ENCODE measurements around the gene MKLN1.

The MKLN1 gene

GRCh38 chr7:131431289-131431688 is 103.6 kb downstream of the MKLN1 start:
- no peak for DNase-seq
- Histone ChIP-seq H3K56ac (ENCODE audit: low read length) (no peak overlapping the region), H3K18ac (ENCODE audit: low read length) (no peak overlapping the region), H3K79me2 (ENCODE audit: control insufficient read depth, insufficient read depth, low read length) (no peaks in the 10 kb centered on the region), H2BK120ac (ENCODE audit: low read depth, low read length) (no peak overlapping the region), H3K4me2 (ENCODE audit: low read length) (no peak overlapping the region), H3K4me3 (ENCODE audit: low read length) (no peak overlapping the region), H3K27me3 (ENCODE audit: insufficient read depth, low read length, poor library complexity) (no peaks in the 10 kb centered on the region), H3K23ac (ENCODE audit: low read length) (no peak overlapping the region), H3K4ac (ENCODE audit: low read depth, low read length) (no peak overlapping the region), H3K4me1 (ENCODE audit: control insufficient read depth, low read depth, low read length) (no peaks in the 10 kb centered on the region), H3K36me3 (ENCODE audit: control insufficient read depth, insufficient read depth, low read length) (no peaks in the 10 kb centered on the region), H3K27ac (ENCODE audit: low read depth, low read length) (no peak overlapping the region), H2BK5ac (ENCODE audit: low read length) (no peak overlapping the region), H3K9ac (ENCODE audit: low read length) (no peak overlapping the region), H3K79me1 (ENCODE audit: low read length) (no peaks in the 10 kb centered on the region), H2BK15ac (replicated peaks; ENCODE audit: low read depth) (no peak overlapping the region), H4K5ac (ENCODE audit: low read length) (no peak overlapping the region), H4K8ac (ENCODE audit: low read depth, low read length) (no peak overlapping the region), H2AK5ac (ENCODE audit: low read length) (no peak overlapping the region)
- WGBS (ENCODE audit: extremely low coverage, insufficient coverage, low lambda C conversion rate): no CpG with 5 or more reads among the region's 3 CpGs

- H3K18ac ChIP-seq (ENCODE audit: low read length): no peak overlapping the region
- no peak overlapping the region for H3K56ac ChIP-seq (ENCODE audit: low read length)
- no peaks in the 10 kb centered on the region for H3K4me1 ChIP-seq (ENCODE audit: control insufficient read depth, low read depth, low read length)
- no peaks in the 10 kb centered on the region for H3K79me1 ChIP-seq (ENCODE audit: low read length)
- H2BK120ac ChIP-seq (ENCODE audit: low read depth, low read length): no peak overlapping the region
- H4K5ac ChIP-seq (ENCODE audit: low read length): no peak overlapping the region
- no peak overlapping the region for H3K4me2 ChIP-seq (ENCODE audit: low read length)
- DNase-seq: no peak
- H3K36me3 ChIP-seq (ENCODE audit: control insufficient read depth, insufficient read depth, low read length): no peaks in the 10 kb centered on the region
- H3K23ac ChIP-seq (ENCODE audit: low read length): no peak overlapping the region
- no peak overlapping the region for H2BK15ac ChIP-seq (replicated peaks; ENCODE audit: low read depth)
- no peak overlapping the region for H3K27ac ChIP-seq (ENCODE audit: low read depth, low read length)
- H3K4me3 ChIP-seq (ENCODE audit: low read length): no peak overlapping the region
- no peak overlapping the region for H3K4ac ChIP-seq (ENCODE audit: low read depth, low read length)
- H3K9ac ChIP-seq (ENCODE audit: low read length): no peak overlapping the region
- H4K8ac ChIP-seq (ENCODE audit: low read depth, low read length): no peak overlapping the region
- no peaks in the 10 kb centered on the region for H3K27me3 ChIP-seq (ENCODE audit: insufficient read depth, low read length, poor library complexity)
- WGBS (ENCODE audit: extremely low coverage, insufficient coverage, low lambda C conversion rate): no CpG with 5 or more reads among the region's 3 CpGs
- no peak overlapping the region for H2BK5ac ChIP-seq (ENCODE audit: low read length)
- H3K79me2 ChIP-seq (ENCODE audit: control insufficient read depth, insufficient read depth, low read length): no peaks in the 10 kb centered on the region
- no peak overlapping the region for H2AK5ac ChIP-seq (ENCODE audit: low read length)
These were observed 104.1 kb downstream of the MKLN1 start for GRCh38 chr7:131431756-131432155.

GRCh38 chr7:131436384-131436783 is 108.7 kb downstream of the MKLN1 start:
- no peaks in the 10 kb centered on the region for H3K4me1 ChIP-seq (ENCODE audit: control insufficient read depth, low read depth, low read length)
- H3K9ac ChIP-seq (ENCODE audit: low read length): no peak overlapping the region
- H2AK5ac ChIP-seq (ENCODE audit: low read length): no peak overlapping the region
- H3K4me3 ChIP-seq (ENCODE audit: low read length): no peak overlapping the region
- no peak for DNase-seq
- no CpG with 5 or more reads among the region's 3 CpGs for WGBS (ENCODE audit: extremely low coverage, insufficient coverage, low lambda C conversion rate)
- H3K36me3 ChIP-seq (ENCODE audit: control insufficient read depth, insufficient read depth, low read length): no peaks in the 10 kb centered on the region
- no peak overlapping the region for H3K56ac ChIP-seq (ENCODE audit: low read length)
- no peaks in the 10 kb centered on the region for H3K79me1 ChIP-seq (ENCODE audit: low read length)
- H3K18ac ChIP-seq (ENCODE audit: low read length): no peak overlapping the region
- no peak overlapping the region for H3K27ac ChIP-seq (ENCODE audit: low read depth, low read length)
- no peak overlapping the region for H4K5ac ChIP-seq (ENCODE audit: low read length)
- no peak overlapping the region for H3K4me2 ChIP-seq (ENCODE audit: low read length)
- no peak overlapping the region for H2BK15ac ChIP-seq (replicated peaks; ENCODE audit: low read depth)
- H4K8ac ChIP-seq (ENCODE audit: low read depth, low read length): no peak overlapping the region
- H3K27me3 ChIP-seq (ENCODE audit: insufficient read depth, low read length, poor library complexity): no peaks in the 10 kb centered on the region
- H2BK120ac ChIP-seq (ENCODE audit: low read depth, low read length): no peak overlapping the region
- H3K23ac ChIP-seq (ENCODE audit: low read length): no peak overlapping the region
- H2BK5ac ChIP-seq (ENCODE audit: low read length): no peak overlapping the region
- H3K4ac ChIP-seq (ENCODE audit: low read depth, low read length): no peak overlapping the region
- no peaks in the 10 kb centered on the region for H3K79me2 ChIP-seq (ENCODE audit: control insufficient read depth, insufficient read depth, low read length)

- Histone ChIP-seq H3K4me2 (ENCODE audit: low read length) (no peak overlapping the region), H3K56ac (ENCODE audit: low read length) (no peak overlapping the region), H2BK120ac (ENCODE audit: low read depth, low read length) (no peak overlapping the region), H2AK5ac (ENCODE audit: low read length) (no peak overlapping the region), H4K8ac (ENCODE audit: low read depth, low read length) (no peak overlapping the region), H3K18ac (ENCODE audit: low read length) (no peak overlapping the region), H3K27me3 (ENCODE audit: insufficient read depth, low read length, poor library complexity) (no peaks in the 10 kb centered on the region), H3K36me3 (ENCODE audit: control insufficient read depth, insufficient read depth, low read length) (no peaks in the 10 kb centered on the region), H3K4me3 (ENCODE audit: low read length) (no peak overlapping the region), H2BK15ac (replicated peaks; ENCODE audit: low read depth) (no peak overlapping the region), H3K4me1 (ENCODE audit: control insufficient read depth, low read depth, low read length) (no peaks in the 10 kb centered on the region), H3K23ac (ENCODE audit: low read length) (no peak overlapping the region), H3K27ac (ENCODE audit: low read depth, low read length) (no peak overlapping the region), H3K9ac (ENCODE audit: low read length) (no peak overlapping the region), H3K79me2 (ENCODE audit: control insufficient read depth, insufficient read depth, low read length) (no peaks in the 10 kb centered on the region), H3K4ac (ENCODE audit: low read depth, low read length) (no peak overlapping the region), H4K5ac (ENCODE audit: low read length) (no peak overlapping the region), H2BK5ac (ENCODE audit: low read length) (no peak overlapping the region), H3K79me1 (ENCODE audit: low read length) (no peaks in the 10 kb centered on the region)
- no peak for DNase-seq
- no CpG with 5 or more reads among the region's 2 CpGs for WGBS (ENCODE audit: extremely low coverage, insufficient coverage, low lambda C conversion rate)
These were observed 111.3 kb downstream of the MKLN1 start for GRCh38 chr7:131438969-131439368.

GRCh38 chr7:131443496-131443895 is 115.8 kb downstream of the MKLN1 start:
- Histone ChIP-seq H4K8ac (ENCODE audit: low read depth, low read length) (no peak overlapping the region), H3K56ac (ENCODE audit: low read length) (no peak overlapping the region), H2AK5ac (ENCODE audit: low read length) (no peak overlapping the region), H3K9ac (ENCODE audit: low read length) (no peak overlapping the region), H3K27ac (ENCODE audit: low read depth, low read length) (no peak overlapping the region), H3K4me1 (ENCODE audit: control insufficient read depth, low read depth, low read length) (no peaks in the 10 kb centered on the region), H2BK15ac (replicated peaks; ENCODE audit: low read depth) (no peak overlapping the region), H3K36me3 (ENCODE audit: control insufficient read depth, insufficient read depth, low read length) (no peaks in the 10 kb centered on the region), H3K18ac (ENCODE audit: low read length) (no peak overlapping the region), H3K4me2 (ENCODE audit: low read length) (no peak overlapping the region), H2BK5ac (ENCODE audit: low read length) (no peak overlapping the region), H2BK120ac (ENCODE audit: low read depth, low read length) (no peak overlapping the region), H3K4ac (ENCODE audit: low read depth, low read length) (no peak overlapping the region), H3K79me2 (ENCODE audit: control insufficient read depth, insufficient read depth, low read length) (no peaks in the 10 kb centered on the region), H3K23ac (ENCODE audit: low read length) (no peak overlapping the region), H3K79me1 (ENCODE audit: low read length) (no peaks in the 10 kb centered on the region), H4K5ac (ENCODE audit: low read length) (no peak overlapping the region), H3K4me3 (ENCODE audit: low read length) (no peak overlapping the region), H3K27me3 (ENCODE audit: insufficient read depth, low read length, poor library complexity) (no peaks in the 10 kb centered on the region)
- no CpG with 5 or more reads among the region's 5 CpGs for WGBS (ENCODE audit: extremely low coverage, insufficient coverage, low lambda C conversion rate)
- no peak for DNase-seq

GRCh38 chr7:131444683-131445082 is 117.0 kb downstream of the MKLN1 start:
- H3K56ac ChIP-seq (ENCODE audit: low read length): no peak overlapping the region
- no peak overlapping the region for H3K4me3 ChIP-seq (ENCODE audit: low read length)
- no peak overlapping the region for H3K23ac ChIP-seq (ENCODE audit: low read length)
- no CpG with 5 or more reads among the region's 1 CpG for WGBS (ENCODE audit: extremely low coverage, insufficient coverage, low lambda C conversion rate)
- no peak overlapping the region for H3K4me2 ChIP-seq (ENCODE audit: low read length)
- H3K27me3 ChIP-seq (ENCODE audit: insufficient read depth, low read length, poor library complexity): no peaks in the 10 kb centered on the region
- no peaks in the 10 kb centered on the region for H3K36me3 ChIP-seq (ENCODE audit: control insufficient read depth, insufficient read depth, low read length)
- no peak overlapping the region for H2BK15ac ChIP-seq (replicated peaks; ENCODE audit: low read depth)
- no peak overlapping the region for H3K4ac ChIP-seq (ENCODE audit: low read depth, low read length)
- no peak overlapping the region for H3K27ac ChIP-seq (ENCODE audit: low read depth, low read length)
- no peak overlapping the region for H2BK120ac ChIP-seq (ENCODE audit: low read depth, low read length)
- no peaks in the 10 kb centered on the region for H3K79me1 ChIP-seq (ENCODE audit: low read length)
- H2BK5ac ChIP-seq (ENCODE audit: low read length): no peak overlapping the region
- no peak overlapping the region for H4K5ac ChIP-seq (ENCODE audit: low read length)
- no peak overlapping the region for H3K9ac ChIP-seq (ENCODE audit: low read length)
- no peaks in the 10 kb centered on the region for H3K4me1 ChIP-seq (ENCODE audit: control insufficient read depth, low read depth, low read length)
- H4K8ac ChIP-seq (ENCODE audit: low read depth, low read length): no peak overlapping the region
- DNase-seq: no peak
- H3K18ac ChIP-seq (ENCODE audit: low read length): no peak overlapping the region
- no peaks in the 10 kb centered on the region for H3K79me2 ChIP-seq (ENCODE audit: control insufficient read depth, insufficient read depth, low read length)
- H2AK5ac ChIP-seq (ENCODE audit: low read length): no peak overlapping the region
